Upper lobe of left lung (tissue), 4 donors: Measurements from ENCODE around the gene GMDS.

Experiments
- CTCF ChIP-seq, 6 experiments: fragments of 450-650 bp in 4 of 6; fragments of 200-600 bp in 2 of 6; sonication (generic) in 2 of 6; IDR thresholded peaks; one replicate each; pipeline ENCODE4 v1.5.1; 2016 to 2019; ENCODE audit warnings: antibody characterized with exemption in 6 of 6
- EP300 ChIP-seq, 4 donors: sonication (generic); formaldehyde crosslinking; IDR thresholded peaks; one replicate each; pipeline ENCODE4 v1.5.1; 2017; ENCODE audit warnings: antibody characterized with exemption in 4 of 4, control low read depth in 2 of 4
- POLR2AphosphoS5 ChIP-seq, 2 donors: sonication (generic); formaldehyde crosslinking; IDR thresholded peaks; one replicate each; pipeline ENCODE4 v1.5.1; 2017; ENCODE audit warnings: antibody characterized with exemption in 2 of 2

DNA sequence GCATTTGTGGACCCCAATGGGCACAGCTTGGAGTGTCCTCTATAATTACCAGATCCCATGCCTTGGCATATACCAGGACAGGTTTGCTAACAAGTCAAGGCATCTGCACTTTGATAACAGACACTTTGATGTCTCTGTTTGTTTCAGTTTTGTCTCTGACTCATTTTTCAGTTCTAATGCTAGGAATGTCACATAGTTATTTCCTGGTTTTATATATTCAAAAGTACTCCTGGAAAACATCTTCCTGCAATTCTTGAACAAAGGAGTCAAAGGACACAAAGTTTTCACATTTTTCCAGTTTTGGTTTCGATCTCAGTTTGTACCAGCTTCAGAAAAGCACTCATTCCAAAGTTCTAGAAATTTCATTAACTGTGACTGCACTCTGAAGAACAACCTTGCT, 447.6 kb downstream of the GMDS start:
- TF ChIP-seq CTCF (IDR thresholded peaks at IDR 0.05) (no peak), EP300 (IDR thresholded peaks at IDR 0.05) (no peak), POLR2AphosphoS5 (IDR thresholded peaks at IDR 0.05) (no peak)
